ENCODE data around the gene CCDC167. TPM values are rescaled to one million over a fixed set of nuclear protein-coding genes. Genes with fewer than 3 reads are reported as not detected.

The CCDC167 gene
- total and polyA plus RNA-seq, 10 of the 15 experiments (the other 5 are each of a cell fraction or from before 2014, with no cell fraction given) = 74.9 to 380 (median 137) TPM

DNA sequence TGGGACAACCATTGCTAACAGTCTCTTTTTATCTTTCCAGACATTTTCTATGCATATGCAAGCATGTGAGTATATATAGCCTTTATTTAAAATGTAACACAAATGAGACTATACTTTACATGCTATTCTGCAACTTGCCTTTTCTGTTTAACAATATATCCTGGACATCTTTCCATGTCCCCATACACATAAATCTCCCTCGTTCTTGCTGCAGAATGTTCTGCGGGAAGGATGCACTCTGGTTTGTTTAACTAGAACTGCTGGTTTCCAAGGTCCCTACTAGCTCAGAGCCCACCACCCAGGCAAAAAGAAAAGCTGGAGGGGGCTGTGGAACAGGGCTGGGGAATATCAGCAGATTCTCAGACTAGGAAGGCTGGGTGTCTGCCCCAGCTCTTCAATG, 35.2 kb upstream of the CCDC167 start:
- ChIA-PET SMC1A (ENCODE audit: uncharacterized antibody, unreplicated experiment) (interaction anchor here (0.6 to 13.3 kb wide), 8 partner anchors 14 to 205 kb away, joined by 3 to 346 read pairs (median 9); no protein-coding TSS in a partner anchor), POLR2A (interaction anchor here (1.1 kb wide), 1 partner anchor 27 kb away, joined by 7 read pairs; no protein-coding TSS in a partner anchor), RAD21 (ENCODE audit: unreplicated experiment) (interaction anchor here (1.4 to 5.4 kb wide), 6 partner anchors 18 to 155 kb away, joined by 5 to 58 read pairs (median 15); no protein-coding TSS in a partner anchor), CTCF (interaction anchor here (0.8 to 12.7 kb wide), 9 partner anchors 14 to 1036 kb away, joined by 3 to 590 read pairs (median 9); no protein-coding TSS in a partner anchor)
- Histone ChIP-seq H3K36me3 (ENCODE audit: control insufficient read depth in 2 of 2, insufficient read depth in 2 of 2, low read length in 1 of 2) (no peaks in the 10 kb centered on the region), H3K4me3 (no peak overlapping the region), H4K20me1 (ENCODE audit: control insufficient read depth, insufficient read depth) (no peaks in the 10 kb centered on the region), H3K9ac (ENCODE audit: control insufficient read depth, insufficient read depth, low read length) (no peak overlapping the region), H3K4me2 (ENCODE audit: control insufficient read depth, insufficient read depth) (no peak overlapping the region), H3K9me3 (replicated peaks; ENCODE audit: control insufficient read depth, insufficient read depth, low read length) (no peaks in the 10 kb centered on the region), H3K79me2 (ENCODE audit: control insufficient read depth, insufficient read depth, low read length) (no peaks in the 10 kb centered on the region), H2AFZ (ENCODE audit: control insufficient read depth, low read depth, low read length) (no peak overlapping the region), H3K4me1 (ENCODE audit: control insufficient read depth, insufficient read depth, low read length) (no peaks in the 10 kb centered on the region), H3K27me3 (replicated peaks in 1 of 2; ENCODE audit: control insufficient read depth in 2 of 2, insufficient read depth in 2 of 2, low read length in 1 of 2) (no peaks in the 10 kb centered on the region), H3K27ac (ENCODE audit: control insufficient read depth, insufficient read depth) (no peak overlapping the region)
- no peak for TF ChIP-seq CEBPB (IDR thresholded peaks at IDR 0.05; ENCODE audit: borderline replicate concordance in 1 of 2, low read depth in 2 of 2, low read length in 2 of 2)
- TF ChIP-seq, protein P1, sequence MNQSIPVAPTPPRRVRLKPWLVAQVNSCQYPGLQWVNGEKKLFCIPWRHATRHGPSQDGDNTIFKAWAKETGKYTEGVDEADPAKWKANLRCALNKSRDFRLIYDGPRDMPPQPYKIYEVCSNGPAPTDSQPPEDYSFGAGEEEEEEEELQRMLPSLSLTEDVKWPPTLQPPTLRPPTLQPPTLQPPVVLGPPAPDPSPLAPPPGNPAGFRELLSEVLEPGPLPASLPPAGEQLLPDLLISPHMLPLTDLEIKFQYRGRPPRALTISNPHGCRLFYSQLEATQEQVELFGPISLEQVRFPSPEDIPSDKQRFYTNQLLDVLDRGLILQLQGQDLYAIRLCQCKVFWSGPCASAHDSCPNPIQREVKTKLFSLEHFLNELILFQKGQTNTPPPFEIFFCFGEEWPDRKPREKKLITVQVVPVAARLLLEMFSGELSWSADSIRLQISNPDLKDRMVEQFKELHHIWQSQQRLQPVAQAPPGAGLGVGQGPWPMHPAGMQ (IDR thresholded peaks at IDR 0.05; ENCODE audit: borderline replicate concordance) = no peak
- no peak for TF ChIP-seq SRF (IDR thresholded peaks at IDR 0.05; ENCODE audit: low read depth in 2 of 2, low read length in 2 of 2)
- TF ChIP-seq NFYA (IDR thresholded peaks at IDR 0.05; ENCODE audit: borderline replicate concordance, low read depth, low read length) = no peak
- ATAC-seq (no peak), DNase-seq (ENCODE audit: low read depth, low spot score) (no peak), FAIRE-seq (no peak)
- 100% methylated on average over 2 of the region's 2 CpGs for WGBS (ENCODE audit: insufficient coverage, insufficient replicate concordance, low lambda C conversion rate, missing lambda C conversion rate)
- intact Hi-C loops (cut with micrococcal nuclease; ENCODE audit: unreplicated experiment) (loop anchor here (5.0 kb wide), 2 partner anchors 53 to 157 kb away; no protein-coding TSS in a partner anchor), in situ Hi-C loops (cut with MboI) (loop anchor here (5.0 kb wide), 1 partner anchor 157 kb away; no protein-coding TSS in a partner anchor)
- no TSS peak for BruUV-seq (replicated peaks)

DNA sequence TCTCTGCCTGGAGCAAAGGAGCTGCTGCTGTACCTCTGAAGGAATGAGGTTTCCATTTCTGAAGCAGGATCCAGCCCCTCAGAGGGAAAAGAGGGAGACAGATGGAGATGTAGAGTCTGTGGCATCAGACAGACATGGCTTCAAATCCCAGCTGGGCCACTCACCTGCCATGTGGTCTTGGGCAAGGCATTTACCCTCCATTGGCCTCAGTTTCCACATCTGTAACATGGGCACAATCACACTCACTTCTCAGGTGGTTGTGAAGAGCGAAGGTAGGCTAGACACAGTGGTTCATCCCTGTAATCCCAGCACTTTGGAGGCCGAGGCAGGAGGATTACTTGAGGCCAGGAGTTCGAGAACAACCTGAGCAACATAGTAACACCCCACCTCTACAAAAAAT, 32.4 kb upstream of the CCDC167 start:
- no peak overlapping the region for H3K9ac ChIP-seq (ENCODE audit: control insufficient read depth, insufficient read depth, low read length)
- H3K9me3 ChIP-seq (replicated peaks; ENCODE audit: control insufficient read depth, insufficient read depth, low read length) = no peaks in the 10 kb centered on the region
- no peaks in the 10 kb centered on the region for H3K4me1 ChIP-seq (ENCODE audit: control insufficient read depth, insufficient read depth, low read length)
- DNase-seq (ENCODE audit: low read depth, low spot score) (no peak), FAIRE-seq (no peak), ATAC-seq (no peak)
- in situ Hi-C loops (cut with MboI) (no loop called here), intact Hi-C loops (cut with micrococcal nuclease; ENCODE audit: unreplicated experiment) (no loop called here)
- H3K4me3 ChIP-seq = no peak overlapping the region
- H3K79me2 ChIP-seq (ENCODE audit: control insufficient read depth, insufficient read depth, low read length) = no peaks in the 10 kb centered on the region
- CTCF ChIA-PET = interaction anchor here (0.7 to 12.7 kb wide), 6 partner anchors 16 to 160 kb away, joined by 3 to 590 read pairs (median 4); no protein-coding TSS in a partner anchor
- H3K27ac ChIP-seq (ENCODE audit: control insufficient read depth, insufficient read depth) = no peak overlapping the region
- WGBS (ENCODE audit: insufficient coverage, insufficient replicate concordance, low lambda C conversion rate, missing lambda C conversion rate) = 11% methylated on average over 3 of the region's 3 CpGs
- H2AFZ ChIP-seq (ENCODE audit: control insufficient read depth, low read depth, low read length) = no peak overlapping the region
- no peak overlapping the region for H3K4me2 ChIP-seq (ENCODE audit: control insufficient read depth, insufficient read depth)
- no peaks in the 10 kb centered on the region for H3K36me3 ChIP-seq (ENCODE audit: control insufficient read depth in 2 of 2, insufficient read depth in 2 of 2, low read length in 1 of 2)
- H4K20me1 ChIP-seq (ENCODE audit: control insufficient read depth, insufficient read depth) = no peaks in the 10 kb centered on the region
- BruUV-seq (replicated peaks) = no TSS peak
- no peaks in the 10 kb centered on the region for H3K27me3 ChIP-seq (replicated peaks in 1 of 2; ENCODE audit: control insufficient read depth in 2 of 2, insufficient read depth in 2 of 2, low read length in 1 of 2)
- POLR2A ChIA-PET = no interaction called here
- SMC1A ChIA-PET (ENCODE audit: uncharacterized antibody, unreplicated experiment) = interaction anchor here (0.5 to 13.3 kb wide), 3 partner anchors 14 to 273 kb away, joined by 3 to 346 read pairs (median 4); no protein-coding TSS in a partner anchor
- RAD21 ChIA-PET (ENCODE audit: unreplicated experiment) = interaction anchor here (1.7 kb wide), 1 partner anchor 41 kb away, joined by 4 read pairs; no protein-coding TSS in a partner anchor
- TF ChIP-seq POU2F2 (IDR thresholded peaks at IDR 0.05; ENCODE audit: borderline replicate concordance, low read depth, low read length) (no peak), MEF2B (IDR thresholded peaks at IDR 0.05; ENCODE audit: partially characterized antibody, poor library complexity, severe bottlenecking) (no peak), RB1 (IDR thresholded peaks at IDR 0.05; ENCODE audit: borderline replicate concordance) (no peak), ZBTB40 (IDR thresholded peaks at IDR 0.05; ENCODE audit: borderline replicate concordance) (no peak)
